NCI-H2081 treated with DMSO at 0.1 percent for 48 hours (cell line): Measurements from ENCODE around the gene EZR.
"Not testable (repeated sequence)": the region's sequence is repeated elsewhere in the genome, so short reads cannot be mapped to it uniquely, and the experiment has no call there.

Source experiments
- DNase-seq: peaks from one replicate; lab custom pipeline; 2025; lab: John Stamatoyannopoulos, UW

EZR gene

DNA sequence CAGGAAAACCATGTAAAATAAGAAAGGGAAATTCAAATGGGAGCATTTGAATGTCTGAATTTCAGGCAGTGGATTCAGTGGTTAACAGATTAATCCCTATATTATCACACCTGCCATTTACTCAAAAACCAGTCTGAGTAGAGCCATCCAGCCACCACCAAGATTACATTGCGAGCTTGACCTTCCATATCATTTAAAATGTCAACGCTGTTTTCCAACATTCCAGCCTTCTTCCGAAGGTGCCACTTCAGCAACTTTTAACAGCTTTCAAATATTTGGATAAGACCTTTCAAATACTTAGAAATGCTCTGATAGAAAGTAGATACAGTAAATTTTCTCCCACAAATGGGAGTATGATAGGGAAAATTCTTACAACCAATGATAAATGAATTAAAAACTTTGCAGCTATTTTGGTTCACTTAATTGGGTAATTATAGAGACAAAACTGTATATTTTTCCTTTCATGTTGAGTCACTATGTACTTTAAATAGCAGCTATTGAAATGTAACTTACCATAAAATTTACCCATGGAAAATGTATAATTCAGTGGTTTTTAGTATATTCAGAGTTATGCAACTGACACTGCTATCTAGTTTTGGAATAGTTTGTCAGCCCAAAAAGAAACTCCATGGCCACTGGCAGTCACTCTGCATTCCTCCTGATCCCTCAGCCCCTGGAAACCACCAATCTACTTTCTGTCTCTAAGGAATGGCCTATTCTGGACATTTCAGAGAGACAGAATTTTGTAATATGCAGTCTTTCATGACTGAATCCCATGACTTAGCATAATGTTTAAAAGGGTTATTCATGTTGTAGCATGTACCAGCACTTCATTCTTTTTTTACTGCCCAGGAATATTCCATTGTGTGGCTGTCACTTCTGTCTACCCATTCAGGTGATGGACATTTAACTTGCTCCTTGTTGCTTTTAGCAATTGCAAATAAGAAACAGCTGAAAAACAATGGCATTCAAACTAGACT is 21.5 kb downstream of the EZR start:
- DNase-seq, result no peak

DNA sequence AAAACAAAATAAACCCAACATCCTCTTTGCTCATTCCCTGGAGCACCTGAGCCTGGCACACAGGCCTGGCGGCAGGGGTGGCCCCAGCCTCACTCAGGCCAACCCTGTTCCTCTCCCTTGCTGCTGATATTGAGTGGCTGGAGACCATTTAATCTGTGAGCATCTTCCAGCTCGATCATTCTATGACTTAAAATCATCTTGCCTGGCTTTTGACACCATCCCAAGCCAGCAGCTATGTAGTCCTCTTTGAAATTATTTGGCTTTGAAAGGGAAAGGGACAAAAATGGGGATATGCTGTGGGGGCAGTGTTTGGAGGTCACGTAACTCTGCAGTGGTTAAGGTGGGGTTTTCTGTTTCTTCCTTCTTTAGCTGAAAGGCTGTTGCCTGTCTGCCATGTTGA is 22.8 kb downstream of the EZR start:
- no peak for DNase-seq

DNA sequence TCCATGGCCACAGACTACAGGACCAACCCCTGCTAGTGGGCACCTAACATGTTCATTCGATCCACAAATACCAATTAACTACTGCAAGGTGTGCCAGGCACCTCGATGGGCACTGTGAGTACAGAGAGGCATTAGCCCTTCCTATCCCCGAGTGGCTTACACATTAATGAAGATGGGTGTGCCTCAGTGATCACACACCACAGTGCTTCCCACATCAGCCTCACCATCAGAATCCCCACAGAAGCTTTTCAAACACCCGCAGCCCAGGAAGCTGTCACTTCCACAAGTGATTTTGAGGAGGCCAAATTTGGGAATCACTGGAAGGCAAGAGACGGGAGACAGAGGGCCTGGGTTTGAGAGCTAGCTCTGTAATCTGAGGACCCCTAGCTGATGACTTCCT is 23.7 kb downstream of the EZR start:
- no peak for DNase-seq

DNA sequence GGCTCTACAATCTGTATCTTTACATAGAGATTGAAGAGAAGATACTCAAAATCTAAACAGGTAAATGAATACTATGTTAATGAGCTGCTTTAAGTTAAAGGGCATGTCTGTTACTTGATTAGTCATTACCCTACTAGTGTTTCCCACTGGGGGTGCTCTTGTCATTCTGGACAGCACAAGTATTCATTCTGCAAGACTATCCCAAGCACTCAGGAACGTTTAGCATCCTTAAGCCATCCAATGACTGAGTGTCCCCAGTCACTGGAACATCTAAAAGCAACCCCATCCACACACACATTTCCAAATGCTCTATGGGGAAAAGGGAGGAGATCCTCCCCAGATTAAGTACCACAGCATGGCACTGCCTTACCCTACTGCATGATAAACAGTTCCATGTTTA is 25.7 kb downstream of the EZR start:
- no peak for DNase-seq

DNA sequence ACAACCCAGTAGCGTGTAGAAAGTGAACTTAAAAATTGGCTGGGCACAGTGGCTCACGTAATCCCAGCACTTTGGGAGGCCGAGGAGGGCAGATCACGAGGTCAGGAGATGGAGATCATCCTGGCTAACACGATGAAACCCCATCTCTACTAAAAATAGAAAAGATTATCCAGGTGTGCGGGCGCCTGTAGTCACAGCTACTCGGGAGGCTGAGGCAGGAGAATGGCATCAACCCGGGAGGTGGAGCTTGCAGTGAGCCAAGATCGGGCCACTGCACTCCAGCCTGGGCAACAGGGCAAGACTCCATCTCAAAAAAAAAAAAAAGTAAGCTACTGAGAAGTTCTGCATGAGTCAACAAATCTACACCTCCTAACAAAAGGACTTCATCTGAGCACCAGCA is 26.7 kb downstream of the EZR start:
- not testable (repeated sequence) for DNase-seq

DNA sequence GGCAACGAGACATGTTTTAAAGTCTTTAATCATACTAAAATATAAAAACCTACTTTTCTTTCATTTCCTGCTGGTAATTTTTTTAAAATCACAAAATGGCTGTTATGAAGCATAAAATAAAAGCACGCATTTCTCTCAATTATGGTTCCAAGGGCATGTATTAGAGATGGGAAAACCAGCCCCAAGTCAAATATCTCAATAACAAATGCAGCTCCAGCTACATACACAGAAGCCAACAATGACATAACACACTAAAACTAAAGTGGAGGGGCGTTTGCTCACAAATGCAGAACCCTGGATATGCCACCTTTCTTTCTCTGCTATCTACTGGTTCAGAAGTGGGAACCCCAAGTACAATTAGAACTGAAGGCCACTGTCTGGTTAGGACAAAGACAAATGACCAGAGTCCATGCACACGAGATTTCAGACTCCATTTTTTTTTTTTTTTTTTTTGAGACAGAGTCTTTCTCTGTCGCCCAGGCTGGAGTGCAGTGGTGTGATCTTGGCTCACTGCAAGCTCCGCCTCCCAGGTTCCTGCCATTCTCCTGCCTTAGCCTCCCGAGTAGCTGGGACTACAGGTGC is 27.8 kb downstream of the EZR start:
- DNase-seq, result no peak

DNA sequence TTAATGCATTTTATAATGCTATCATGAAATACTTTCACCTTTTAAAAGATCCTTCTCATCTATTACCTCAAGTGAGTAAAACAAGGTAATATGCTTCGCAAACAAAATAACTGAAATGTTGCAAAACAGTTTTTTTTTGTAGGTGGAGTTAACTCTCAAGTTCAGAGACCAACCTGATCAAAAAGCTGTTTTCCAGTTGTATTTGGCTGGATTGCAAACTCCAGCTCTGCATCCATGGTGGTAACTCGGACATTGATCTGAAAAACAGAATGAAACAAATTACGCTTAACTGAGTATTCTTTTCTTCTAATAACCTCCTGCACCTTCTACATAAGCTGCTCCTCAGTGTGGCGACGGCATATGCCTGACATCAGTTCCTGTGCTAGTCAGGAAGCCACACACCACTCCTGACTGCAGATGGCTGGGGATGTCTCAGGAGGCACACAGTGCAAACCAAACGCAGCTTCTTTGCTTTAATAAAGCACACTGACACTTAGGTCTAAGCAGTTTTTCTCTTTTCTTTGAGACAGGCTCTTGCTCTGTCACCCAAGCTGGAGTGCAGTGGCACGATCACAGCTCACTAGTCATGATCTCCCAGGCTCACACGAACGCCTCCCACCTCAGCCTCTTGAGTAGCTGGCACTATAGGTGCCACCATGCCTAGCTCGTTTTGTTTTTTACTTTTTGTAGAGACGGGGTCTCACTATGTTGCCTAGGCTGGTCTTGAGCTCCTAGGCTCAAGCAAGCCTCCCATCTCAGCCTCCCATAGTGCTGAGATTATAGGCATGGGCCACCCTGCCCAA is 29.9 kb downstream of the EZR start:
- DNase-seq, result no peak

DNA sequence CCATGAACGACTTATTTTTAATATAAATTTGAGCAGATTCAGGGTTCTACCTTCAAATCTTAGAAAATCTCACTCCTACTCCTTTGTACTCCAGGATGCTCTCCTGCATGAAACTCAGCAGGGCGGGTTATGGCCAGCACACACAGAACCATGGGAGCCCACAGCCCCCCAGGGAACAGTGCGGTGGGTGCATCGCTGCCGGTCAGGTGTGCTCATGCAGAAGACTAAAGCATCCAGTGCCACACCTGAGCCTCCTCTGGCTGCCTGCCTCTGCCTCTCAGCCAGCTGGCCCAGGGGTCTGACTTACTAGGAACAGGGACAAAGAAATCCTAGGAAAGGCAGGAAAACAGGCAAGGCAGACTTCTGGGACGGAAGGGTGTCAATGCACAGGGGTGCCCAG is 31.8 kb downstream of the EZR start:
- no peak for DNase-seq

DNA sequence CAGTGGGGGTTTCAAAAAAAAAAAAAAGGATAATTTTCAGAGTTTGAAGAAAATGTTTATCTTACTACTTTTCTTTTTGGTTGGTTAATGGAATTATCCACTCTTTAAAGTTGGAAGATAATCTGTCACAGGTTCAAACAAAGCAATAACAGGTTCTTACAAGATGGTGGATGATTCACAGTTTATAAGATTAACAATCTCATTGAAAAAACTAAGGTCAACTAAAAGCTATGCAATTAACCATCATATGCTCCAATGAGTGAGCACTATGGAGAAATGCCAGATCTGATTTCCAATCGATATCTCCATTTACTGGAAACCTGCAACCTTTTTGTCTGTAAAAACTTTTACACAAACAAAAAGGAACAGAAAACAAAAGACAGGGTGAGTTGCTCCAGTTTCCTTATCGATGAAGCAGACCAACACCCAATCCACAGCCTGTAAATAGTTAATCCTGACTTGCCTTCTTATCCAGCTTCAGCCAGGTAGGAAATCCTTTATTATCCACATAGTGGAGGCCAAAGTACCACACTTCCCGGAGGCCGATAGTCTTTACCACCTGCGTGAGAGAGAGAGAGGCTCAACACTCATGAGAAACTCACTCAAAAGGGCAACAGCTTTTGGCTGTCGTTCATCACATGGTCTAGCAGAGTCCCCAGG is 32.4 kb downstream of the EZR start:
- DNase-seq, result no peak

DNA sequence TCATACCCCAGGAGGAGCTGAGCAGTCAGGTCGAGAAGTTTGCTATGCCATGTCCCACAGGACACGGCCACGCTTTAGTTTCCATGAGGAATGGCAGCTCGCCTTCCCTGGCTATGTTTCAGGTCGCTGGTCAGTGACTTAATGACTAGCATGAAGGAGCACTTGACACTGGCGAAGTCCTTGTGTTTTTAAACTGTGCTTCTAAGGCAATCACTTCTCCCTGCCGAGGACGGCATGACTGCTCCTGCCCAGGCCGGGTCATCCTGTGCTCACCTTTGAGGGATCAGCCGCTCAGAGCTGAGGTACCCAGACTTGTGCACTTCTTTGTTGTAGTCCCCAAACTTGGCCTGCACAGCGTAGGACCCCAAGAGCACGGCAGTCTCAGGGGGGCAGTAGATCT is 34.1 kb downstream of the EZR start:
- no peak for DNase-seq

DNA sequence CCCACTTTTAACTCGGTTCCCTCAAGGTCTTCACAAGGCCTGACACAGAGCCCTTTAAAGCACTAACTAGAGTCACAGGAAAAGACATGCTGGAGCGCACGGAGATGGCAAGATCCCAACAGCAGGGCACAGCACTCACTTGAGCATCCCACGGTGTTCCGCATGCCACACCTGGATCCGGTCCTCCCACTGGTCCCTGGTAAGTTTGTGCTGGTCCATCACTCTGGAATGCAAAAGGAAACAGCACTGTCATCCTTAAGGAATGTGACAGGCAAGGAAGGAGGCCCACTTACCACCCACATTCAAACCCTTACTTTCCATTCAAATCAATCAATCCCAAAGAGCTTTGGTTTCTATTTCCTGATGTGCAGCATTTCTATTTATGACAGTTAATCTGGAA is 34.7 kb downstream of the EZR start:
- no peak for DNase-seq

DNA sequence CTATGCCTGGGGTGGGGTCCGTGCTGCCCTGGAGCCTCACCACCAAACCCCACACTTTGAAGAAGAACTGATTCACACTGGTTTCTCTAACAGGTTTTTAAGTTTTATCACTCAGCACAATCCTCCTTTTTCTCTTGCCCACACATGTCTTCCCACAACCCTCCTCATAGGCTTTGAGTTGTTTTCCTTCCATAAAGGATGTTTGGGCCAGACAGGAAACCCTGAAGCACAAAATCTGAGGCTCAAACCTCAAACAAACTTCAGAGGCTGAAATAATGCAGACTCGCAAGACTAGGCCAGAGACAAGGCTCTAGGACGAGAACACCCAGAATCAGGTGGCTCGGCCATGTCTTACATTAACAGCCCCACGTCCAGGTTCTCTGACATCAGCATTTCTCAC is 35.3 kb downstream of the EZR start:
- DNase-seq, result no peak

DNA sequence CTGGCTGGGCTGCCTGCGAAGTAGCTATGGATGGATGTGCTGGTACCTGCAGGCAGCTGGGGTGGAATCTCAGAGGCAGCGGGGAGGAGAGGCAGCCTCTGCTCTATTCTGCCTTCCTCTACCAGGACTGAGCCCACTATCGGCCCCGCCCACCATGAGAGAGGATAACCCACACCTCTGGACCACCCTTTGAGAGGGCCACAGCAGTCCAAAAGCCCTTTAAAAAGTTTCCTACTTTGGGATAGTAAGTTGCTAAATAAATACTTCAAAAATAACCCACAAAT is 36.1 kb downstream of the EZR start:
- DNase-seq, result no peak

DNA sequence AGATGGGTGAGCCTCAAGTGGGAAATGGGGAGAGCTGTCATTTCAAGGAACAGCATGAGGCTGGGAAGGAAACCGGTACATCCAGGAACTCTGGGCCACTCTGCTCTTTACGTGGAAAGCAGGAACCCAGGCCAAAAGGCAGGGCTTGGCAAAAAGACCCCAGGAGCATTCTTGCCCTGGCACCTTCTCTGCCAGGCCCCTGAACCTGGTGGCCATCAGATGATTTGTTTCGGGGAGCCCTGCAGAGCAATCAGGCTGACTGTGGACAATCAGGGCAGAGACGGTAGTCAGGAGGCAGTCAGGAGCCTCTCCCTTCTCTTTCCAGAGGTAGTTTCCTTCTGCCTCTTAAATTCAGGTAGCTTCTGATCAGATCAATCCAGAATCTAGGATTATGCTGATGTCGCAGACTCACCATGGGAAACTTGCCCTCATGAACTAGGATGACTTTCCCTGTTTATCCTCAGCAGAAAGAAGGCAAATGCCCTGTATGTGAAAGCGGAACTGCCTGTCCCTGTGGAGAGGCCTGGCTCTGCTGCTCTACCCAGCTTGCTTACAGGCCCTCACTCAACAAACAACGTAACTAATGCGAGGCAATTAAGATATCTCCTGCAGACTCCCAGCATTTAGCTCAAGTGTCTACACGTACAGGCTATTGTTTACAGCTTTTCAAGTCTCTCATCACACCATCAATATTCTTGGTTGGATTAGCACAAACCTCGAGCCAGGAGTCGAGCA is 36.6 kb downstream of the EZR start:
- no peak for DNase-seq

DNA sequence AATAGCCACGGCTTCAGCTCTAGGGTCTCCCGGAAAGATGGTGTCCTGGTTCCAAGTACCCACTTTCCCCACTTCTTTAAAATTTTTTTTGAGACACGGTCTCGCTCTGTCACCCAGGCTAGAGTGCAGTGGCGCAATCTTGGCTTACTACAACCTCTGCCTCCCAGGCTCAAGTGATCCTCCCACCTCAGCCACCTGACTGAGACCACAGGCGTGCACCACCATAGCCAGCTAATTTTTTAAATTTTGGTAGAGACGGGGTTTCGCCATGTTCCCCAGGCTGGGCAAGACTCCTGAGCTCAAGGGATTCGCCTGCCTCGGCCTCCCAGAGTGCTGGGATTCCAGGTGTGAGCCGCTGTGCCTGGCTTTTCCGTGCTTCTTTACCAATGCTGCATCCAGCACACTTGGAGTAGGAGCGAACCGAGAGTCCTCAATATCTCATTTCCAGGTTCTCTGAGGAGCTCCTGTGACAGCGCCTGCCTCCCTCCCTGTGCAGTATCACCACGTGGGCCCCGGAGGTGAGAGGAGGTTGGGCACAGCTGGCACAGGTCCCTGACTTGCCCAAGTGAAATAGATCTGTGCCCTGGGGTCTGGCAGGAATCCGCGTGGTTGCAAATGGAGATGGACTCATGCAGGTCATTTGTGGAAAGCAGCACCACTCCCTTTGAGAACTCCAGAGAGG is 37.3 kb downstream of the EZR start:
- DNase-seq, result no peak

DNA sequence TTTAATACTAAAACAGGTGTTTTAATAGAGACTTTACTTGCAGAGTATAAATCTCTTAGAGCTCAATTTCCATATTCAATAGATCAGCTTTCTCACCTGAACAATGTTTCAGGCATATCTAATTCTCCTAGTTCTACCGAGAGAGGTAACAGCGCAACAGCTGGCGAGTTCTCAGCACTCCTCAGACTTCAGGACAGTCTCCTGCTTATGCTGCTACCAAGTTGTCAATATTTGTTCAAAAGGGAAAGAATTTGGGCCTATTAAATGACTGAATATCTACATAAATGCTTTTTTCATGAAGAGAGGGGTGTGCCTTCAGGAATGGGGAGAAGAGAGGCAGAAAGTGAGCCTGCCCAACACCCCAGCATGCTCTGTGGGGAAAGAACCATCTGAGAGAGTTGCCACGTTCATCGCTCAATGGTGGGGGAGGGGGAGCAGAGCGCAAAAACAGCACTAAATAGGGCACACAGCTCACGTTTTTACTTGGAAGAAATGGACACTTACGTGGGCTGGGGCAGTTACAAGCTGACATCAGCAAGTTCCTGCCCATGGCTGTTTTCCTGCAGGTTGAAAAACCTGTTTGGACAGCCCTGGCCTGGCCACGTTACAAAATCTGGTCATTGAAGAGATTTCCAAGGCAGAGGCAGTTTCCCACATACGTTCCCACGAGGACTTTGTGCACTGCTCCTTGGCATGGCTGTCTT is 38.0 kb downstream of the EZR start:
- no peak for DNase-seq

DNA sequence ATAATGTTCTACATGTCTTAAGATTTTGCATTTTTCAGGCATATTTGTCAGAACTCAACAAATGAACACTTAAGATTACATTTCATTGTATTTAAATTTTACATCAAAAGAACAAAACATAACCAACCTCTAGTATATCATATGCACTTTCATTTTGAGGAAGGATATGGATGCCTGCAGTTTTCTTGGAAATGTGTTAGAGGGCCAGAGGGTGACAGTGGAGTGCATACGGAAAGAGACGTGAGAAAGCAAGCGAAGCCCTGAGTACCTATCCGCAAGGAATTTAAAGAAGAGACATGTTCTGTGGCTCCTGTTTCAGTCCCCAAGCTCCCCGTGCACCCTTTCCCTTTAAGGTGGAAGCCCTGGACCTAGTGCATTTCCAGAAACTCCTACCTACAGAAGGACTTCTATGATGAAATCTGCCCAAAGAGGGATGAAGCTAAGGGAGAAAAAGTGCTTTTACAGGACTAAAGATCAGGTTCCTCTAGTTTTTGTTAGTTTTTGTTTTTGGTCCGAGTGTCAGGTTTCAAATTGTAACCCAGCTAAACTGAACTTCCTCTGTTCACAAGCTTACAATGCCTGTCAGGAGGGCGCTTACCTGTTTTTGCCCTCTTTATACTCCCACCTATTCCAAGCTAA is 38.8 kb downstream of the EZR start:
- DNase-seq, result no peak

DNA sequence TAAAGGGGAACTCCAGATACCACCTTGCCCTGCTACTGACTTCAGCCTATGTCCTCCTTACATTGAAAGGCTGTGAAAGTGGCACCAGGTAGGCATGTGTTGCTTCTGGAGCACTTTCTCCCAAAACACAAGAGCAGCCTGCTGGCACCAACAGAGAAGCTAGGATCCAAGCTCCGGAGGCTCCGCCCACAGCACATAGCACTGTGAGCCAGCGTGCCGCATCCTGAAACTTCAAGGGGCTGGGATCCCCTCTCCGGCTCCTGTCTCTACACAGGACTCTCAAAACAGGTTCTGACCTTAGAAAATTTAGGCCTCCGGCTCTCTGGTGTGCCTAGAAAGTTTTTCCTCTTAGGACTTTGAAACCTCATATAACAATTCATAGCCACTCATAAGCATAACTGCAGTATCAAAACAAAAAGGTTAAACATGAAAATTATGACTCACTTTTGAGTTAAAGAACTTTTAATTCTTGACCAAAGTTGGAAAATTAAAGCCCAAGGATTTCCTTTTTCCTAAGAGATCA is 41.1 kb downstream of the EZR start:
- DNase-seq, result no peak

DNA sequence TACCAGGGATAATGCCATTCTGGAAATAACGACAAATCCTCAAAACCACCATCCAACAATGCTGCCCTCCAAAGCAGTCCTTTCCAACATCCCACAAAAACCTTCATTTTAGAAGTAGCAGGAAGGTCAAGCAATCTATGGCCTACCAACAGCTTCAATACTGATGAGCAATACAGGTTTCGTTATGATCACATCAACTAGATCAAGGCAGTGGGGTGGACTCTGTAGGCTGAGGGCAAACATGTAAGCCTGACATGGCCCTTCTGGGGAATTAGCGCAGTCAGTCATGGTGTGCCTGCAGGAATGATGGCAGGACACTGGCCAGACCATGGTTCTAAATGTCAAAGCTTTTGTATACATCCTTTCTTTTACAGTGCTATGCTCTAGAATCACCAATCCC is 41.7 kb downstream of the EZR start:
- DNase-seq, result no peak

DNA sequence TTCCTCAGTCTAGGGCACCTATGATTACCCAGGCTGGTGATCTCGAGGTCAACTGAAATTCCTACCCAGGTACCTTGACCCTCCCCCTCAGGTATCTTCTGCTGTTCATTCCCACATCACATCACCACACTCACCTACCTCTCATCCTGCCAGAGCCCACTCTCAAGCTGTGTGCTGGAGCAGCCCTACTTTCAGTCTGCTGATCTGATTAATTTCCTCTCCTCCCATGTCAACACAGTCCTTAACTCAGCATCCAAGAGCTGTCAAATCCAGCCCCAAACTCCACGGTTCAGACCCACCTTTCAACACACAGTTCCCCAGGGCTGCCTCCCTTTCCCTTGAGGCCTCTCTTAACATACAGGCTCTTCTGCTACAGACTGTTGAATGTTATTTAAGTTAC is 42.4 kb downstream of the EZR start:
- DNase-seq, result no peak
